Liver (tissue), 3 donors: ENCODE data around the gene NAIF1.

Experiments
- ATF3 ChIP-seq: IDR thresholded peaks from 2 replicates; pipeline ENCODE4 v1.6.1; 2016; ENCODE audit warnings: antibody characterized with exemption
- CTCF ChIP-seq: fragments of 150-350 bp; IDR thresholded peaks from 2 replicates; pipeline ENCODE4 v1.5.1; 2017; ENCODE audit warnings: improper control_type of control experiment, low read depth, low read length; ENCODE audit not compliant: missing input control
- EGR1 ChIP-seq, 2 donors: IDR thresholded peaks; 2 replicates each; pipeline ENCODE4 v1.6.1; 2016 to 2018; ENCODE audit warnings: antibody characterized with exemption in 2 of 2, low read depth in 2 of 2
- FOXA1 ChIP-seq: IDR thresholded peaks from 2 replicates; pipeline ENCODE4 v1.6.1; 2016; ENCODE audit warnings: antibody characterized with exemption
- FOXA2 ChIP-seq: IDR thresholded peaks from 2 replicates; pipeline ENCODE4 v1.6.1; 2016; ENCODE audit warnings: antibody characterized with exemption
- GABPA ChIP-seq, 2 donors: IDR thresholded peaks in 1 of 2; conservative IDR thresholded peaks in 1 of 2; 2 replicates each; pipeline ENCODE4 v1.6.1; 2016; ENCODE audit warnings: antibody characterized with exemption in 2 of 2, mild to moderate bottlenecking in 1 of 2, moderate library complexity in 1 of 2
- MAX ChIP-seq: IDR thresholded peaks from 2 replicates; pipeline ENCODE4 v1.6.1; 2016; ENCODE audit warnings: antibody characterized with exemption
- RAD21 ChIP-seq, 2 donors: IDR thresholded peaks; 2 replicates each; pipeline ENCODE4 v1.6.1; 2016; ENCODE audit warnings: antibody characterized with exemption in 2 of 2, mild to moderate bottlenecking in 2 of 2
- REST ChIP-seq: IDR thresholded peaks from 2 replicates; pipeline ENCODE4 v1.6.1; 2016; ENCODE audit warnings: antibody characterized with exemption, mild to moderate bottlenecking
- SP1 ChIP-seq: IDR thresholded peaks from 2 replicates; pipeline ENCODE4 v1.6.1; 2018; ENCODE audit warnings: antibody characterized with exemption, mild to moderate bottlenecking
- TAF1 ChIP-seq: conservative IDR thresholded peaks from 2 replicates; pipeline ENCODE4 v1.6.1; 2016; ENCODE audit warnings: antibody characterized with exemption, mild to moderate bottlenecking
- YY1 ChIP-seq: IDR thresholded peaks from 2 replicates; pipeline ENCODE4 v1.6.1; 2016; ENCODE audit warnings: antibody characterized with exemption, mild to moderate bottlenecking
- donor health status: healthy.
- donor health status: healthy.

- TF ChIP-seq ATF3 (no peak), CTCF (no peak), MAX (no peak), YY1 (no peak), GABPA (IDR thresholded peaks at IDR 0.05 in 1 of 2, conservative IDR thresholded peaks at IDR 0.05 in 1 of 2) (no peak), REST (no peak), RAD21 (IDR thresholded peaks at IDR 0.05) (no peak), TAF1 (no peak), EGR1 (IDR thresholded peaks at IDR 0.05; ENCODE audit: low read depth in 2 of 2) (no peak), SP1 (peak; percentile 16), FOXA1 (no peak), FOXA2 (no peak)
Observed at GRCh38 chr9:128072144-128073021, 5.3 kb upstream of the NAIF1 start.
